ENCODE results near the gene ASL. TPM values are rescaled to one million over a fixed set of nuclear protein-coding genes. Genes with fewer than 3 reads are reported as not detected.
A peak's percentile ranks its signal among the peaks of the same experiment; 100 is the strongest.
"Not testable (repeated sequence)": the region's sequence is repeated elsewhere in the genome, so short reads cannot be mapped to it uniquely, and the experiment has no call there.

ASL gene
- total and polyA plus RNA-seq, 8 donors = 24.4 to 50.6 (median 27.3) TPM

DNA sequence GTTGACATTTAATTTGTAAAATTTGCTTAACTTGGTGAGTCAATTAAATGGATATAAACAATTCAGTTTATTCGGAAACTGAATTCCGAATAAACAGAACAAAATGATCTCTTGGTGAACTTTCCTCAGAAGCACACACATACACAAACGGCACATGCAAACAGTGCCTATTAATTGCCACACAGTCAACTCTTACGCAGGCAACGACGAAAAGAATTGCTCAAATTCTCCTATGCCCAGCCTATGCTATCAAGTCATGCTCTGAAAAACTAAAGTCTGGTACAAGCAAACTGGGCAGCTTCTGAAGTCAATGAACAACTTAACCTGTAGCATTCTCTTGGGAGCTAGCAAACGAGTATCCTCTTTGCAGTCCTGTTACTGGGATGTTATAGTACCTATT lies 38.8 kb upstream of the ASL start:
- TF ChIP-seq CTCF (IDR thresholded peaks at IDR 0.05) = no peak
- no peaks in the 10 kb centered on the region for H3K36me3 ChIP-seq
- peaks cover 0 to 9% of the 10 kb centered on the region in 2 donors for H3K4me1 ChIP-seq
- no peaks in the 10 kb centered on the region for H3K9me3 ChIP-seq
- H3K27ac ChIP-seq = peak overlapping the region; percentile 28 to 33
- ATAC-seq = peak; percentile 79
- DNase-seq = peak in 1 of 4 donors; percentile 24
- intact Hi-C loops (cut with DNase I) = no loop called here
- no peak overlapping the region for H3K4me3 ChIP-seq
- H3K27me3 ChIP-seq = no peaks in the 10 kb centered on the region

- no peak for TF ChIP-seq CTCF (IDR thresholded peaks at IDR 0.05)
- no peak overlapping the region for H3K27ac ChIP-seq
- no peak overlapping the region for H3K4me3 ChIP-seq
- ATAC-seq (no peak), DNase-seq (no peak)
- intact Hi-C loops (cut with DNase I) = no loop called here
- no peaks in the 10 kb centered on the region for H3K9me3 ChIP-seq
- H3K36me3 ChIP-seq = no peaks in the 10 kb centered on the region
- H3K4me1 ChIP-seq = peaks cover 2 to 15% of the 10 kb centered on the region in 2 donors
- peaks cover 0 to 10% of the 10 kb centered on the region in 2 donors for H3K27me3 ChIP-seq
Measured at GRCh38 chr7:66039094-66039670, 36.4 kb upstream of the ASL start.

- peak; percentile 83 for ATAC-seq
- intact Hi-C loops (cut with DNase I) = no loop called here
- Histone ChIP-seq H3K27ac (peak overlapping the region; percentile 53 to 58), H3K4me3 (peak overlapping the region; percentile 29 to 44), H3K4me1 (peaks cover 2 to 13% of the 10 kb centered on the region in 2 donors), H3K9me3 (no peaks in the 10 kb centered on the region), H3K36me3 (no peaks in the 10 kb centered on the region), H3K27me3 (peaks cover 0 to 16% of the 10 kb centered on the region in 2 donors)
- TF ChIP-seq CTCF (IDR thresholded peaks at IDR 0.05) = no peak
- peak in 3 of 4 donors; percentile 51 to 92 (median 63) for DNase-seq
Measured at GRCh38 chr7:66043681-66044497, 31.7 kb upstream of the ASL start.

GRCh38 chr7:66044498-66044854 lies 31.1 kb upstream of the ASL start:
- DNase-seq; H3K36me3 ChIP-seq; H3K9me3 ChIP-seq; intact Hi-C loops (cut with DNase I); ATAC-seq: not testable (repeated sequence)
- Histone ChIP-seq H3K27ac (peak overlapping the region in 1 of 2 donors; percentile 58), H3K4me3 (peak overlapping the region; percentile 29 to 44), H3K27me3 (peaks cover 0 to 16% of the 10 kb centered on the region in 2 donors), H3K4me1 (peaks cover 2 to 13% of the 10 kb centered on the region in 2 donors)

DNA sequence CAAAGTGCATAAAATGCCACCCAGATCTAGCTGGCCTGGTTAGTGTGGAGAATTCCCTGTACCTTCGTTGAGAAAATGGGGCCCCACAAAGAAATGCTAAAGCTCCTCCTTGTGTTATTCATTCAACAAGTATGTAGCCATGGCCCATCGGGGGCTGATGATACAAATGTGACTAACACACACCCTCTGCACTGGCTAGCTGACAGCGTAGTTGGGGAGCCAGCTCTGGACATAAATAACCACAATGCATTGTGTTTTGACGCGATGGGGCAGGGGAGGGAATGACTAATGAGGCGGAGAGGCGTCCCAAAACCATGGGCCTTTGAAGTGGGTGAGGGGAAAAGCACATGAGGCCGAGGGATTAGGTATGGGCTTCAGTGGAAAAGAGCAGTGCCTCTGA lies 28.2 kb upstream of the ASL start:
- TF ChIP-seq CTCF (IDR thresholded peaks at IDR 0.05) = no peak
- Histone ChIP-seq H3K4me1 (peaks cover 2 to 13% of the 10 kb centered on the region in 2 donors), H3K27me3 (peaks cover 0 to 16% of the 10 kb centered on the region in 2 donors), H3K36me3 (no peaks in the 10 kb centered on the region), H3K4me3 (no peak overlapping the region), H3K9me3 (no peaks in the 10 kb centered on the region), H3K27ac (no peak overlapping the region)
- ATAC-seq (no peak), DNase-seq (peak in 1 of 4 donors; percentile 47)
- intact Hi-C loops (cut with DNase I) = no loop called here

- H3K36me3 ChIP-seq; DNase-seq; H3K4me3 ChIP-seq; intact Hi-C loops (cut with DNase I); H3K27me3 ChIP-seq; ATAC-seq; H3K9me3 ChIP-seq; H3K4me1 ChIP-seq; H3K27ac ChIP-seq: not testable (repeated sequence)
Measured at GRCh38 chr7:66049886-66050285, 25.7 kb upstream of the ASL start.

Measured in left lung (tissue), 10 donors.